Right lung (tissue), 10 donors: ENCODE measurements around the gene PRH1. TPM values are rescaled to one million over a fixed set of nuclear protein-coding genes. Genes with fewer than 3 reads are reported as not detected.
A peak's percentile ranks its signal among the peaks of the same experiment; 100 is the strongest.

Source experiments
- DNase-seq, 2 donors: peaks; one replicate each; pipeline ENCODE4 v3.0.0-alpha.2; 2013
- long read RNA-seq, 8 donors: transcript quantifications; one replicate each; lab custom pipeline, GENCODE V29; 2026
- polyA plus RNA-seq, 5 donors: library from polyadenylated mRNA; unstranded; fragments of 120-200 nt; gene quantifications; one replicate each; pipeline versions ENCODE4 v1.2.1 to v1.2.3, GENCODE V29; 2013; ENCODE audit warnings: inconsistent platforms in 1 of 5, low replicate concordance in 1 of 5; ENCODE audit not compliant: insufficient read length in 5 of 5, insufficient read depth in 1 of 5

The PRH1 gene
- 10 to 100 TPM in 4 of 5 donors, 1 to 10 TPM in 1; 7.2 to 20.8 (median 14.9) TPM for polyA plus RNA-seq
- long read RNA-seq, donor 1, partial matches to known transcripts, result 0 of 2 reads
- long read RNA-seq, donor 1, other reads (novel, unspliced or antisense), result 0 of 2 reads
- long read RNA-seq, donor 2, result 0 reads
- long read RNA-seq, donor 3, partial matches to known transcripts, result 10 of 10 reads
- long read RNA-seq, donor 3, other reads (novel, unspliced or antisense), result 0 of 10 reads
- long read RNA-seq, donor 4, result 0 reads
- long read RNA-seq, donor 5, result 0 reads
- long read RNA-seq, donor 6, result 0 reads
- long read RNA-seq, donor 7, partial matches to known transcripts, result 0 of 1 reads
- long read RNA-seq, donor 7, other reads (novel, unspliced or antisense), result 0 of 1 reads
- long read RNA-seq, donor 8, result 0 reads

DNA sequence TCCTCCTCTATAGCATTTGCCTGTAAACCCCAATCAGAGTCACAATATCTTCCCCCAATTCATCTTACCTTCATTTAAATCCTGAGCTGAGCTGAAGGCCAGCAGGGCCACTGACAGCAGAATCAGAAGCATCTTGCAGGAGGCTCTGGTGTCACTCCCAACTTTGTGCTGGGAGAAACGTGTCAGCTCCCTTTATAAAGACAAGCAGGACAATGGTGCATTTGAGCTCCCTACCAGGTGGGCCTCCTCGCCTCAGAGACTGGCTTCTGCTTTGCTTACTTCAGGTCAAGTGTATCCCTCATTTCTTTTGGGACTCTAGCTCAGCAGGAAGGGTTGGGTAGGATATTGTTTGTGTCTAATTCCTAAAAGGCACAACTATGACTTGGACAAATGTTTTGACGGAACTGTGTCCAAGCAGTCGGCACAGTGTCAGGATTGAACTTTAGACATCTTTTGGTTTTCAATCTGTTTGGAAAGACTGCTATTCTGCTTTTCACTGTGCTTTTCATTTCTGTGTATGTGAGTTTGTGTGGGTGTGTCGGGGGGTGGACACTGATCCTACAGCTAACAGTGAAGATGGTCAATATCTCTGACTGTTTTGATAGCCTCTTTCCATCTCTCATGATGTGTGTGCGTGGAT, at the start of gene PRH1:
Gene PRH1 (minus strand): TSS at position 170 of the 640 bp plus-strand sequence. CDS start 38 bp downstream, at position 132.
- DNase-seq, result no peak

- no peak for DNase-seq
Observed at GRCh38 chr12:10928746-10929286, 44.8 kb upstream of the PRH1 start, which contains the start of gene PRH2. Gene PRH2, plus strand, starts transcription at chr12:10929236. Its CDS starts 38 bp downstream, at chr12:10929274.

DNA sequence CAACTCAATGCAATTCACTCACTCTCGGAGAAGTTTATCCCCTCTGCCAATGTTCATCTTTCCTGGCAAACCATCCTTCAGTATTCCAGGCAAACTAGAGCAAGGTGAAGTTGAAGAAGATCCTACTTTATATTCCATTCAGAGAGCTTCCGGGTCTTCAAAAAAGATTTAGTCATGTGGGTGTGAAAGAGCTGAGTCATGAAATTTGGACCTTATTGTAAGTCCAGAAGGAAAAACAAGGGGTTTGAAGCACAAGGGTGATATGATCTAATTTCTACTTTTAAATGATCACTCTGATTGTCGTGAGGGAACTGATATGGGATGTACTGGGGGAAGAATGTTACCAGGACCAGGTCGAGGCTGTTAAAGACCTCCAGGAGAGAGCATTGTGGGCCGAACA, 42.2 kb upstream of the PRH1 start:
- DNase-seq, result no peak

GRCh38 chr12:10919809-10920208, 35.8 kb upstream of the PRH1 start:
- no peak for DNase-seq

DNA sequence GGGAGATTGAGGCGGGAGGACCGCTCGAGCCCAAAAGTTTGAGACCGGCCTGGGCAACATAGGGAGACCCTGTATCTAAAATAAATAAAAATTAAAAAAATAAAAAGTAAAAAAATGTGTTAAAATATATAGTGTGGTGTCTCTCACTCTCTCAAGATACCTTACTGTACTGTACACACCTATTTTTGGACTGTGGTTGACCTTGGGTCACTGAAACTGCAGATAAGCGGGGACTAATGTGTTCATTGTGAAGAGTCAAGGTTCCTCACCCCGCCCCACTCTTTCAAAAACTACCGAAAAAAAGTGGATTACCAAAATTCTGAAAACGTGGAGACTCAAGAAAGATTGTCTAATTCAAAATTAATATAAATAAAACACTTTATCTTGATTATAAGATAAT, 26.3 kb upstream of the PRH1 start:
- DNase-seq, result no peak

DNA sequence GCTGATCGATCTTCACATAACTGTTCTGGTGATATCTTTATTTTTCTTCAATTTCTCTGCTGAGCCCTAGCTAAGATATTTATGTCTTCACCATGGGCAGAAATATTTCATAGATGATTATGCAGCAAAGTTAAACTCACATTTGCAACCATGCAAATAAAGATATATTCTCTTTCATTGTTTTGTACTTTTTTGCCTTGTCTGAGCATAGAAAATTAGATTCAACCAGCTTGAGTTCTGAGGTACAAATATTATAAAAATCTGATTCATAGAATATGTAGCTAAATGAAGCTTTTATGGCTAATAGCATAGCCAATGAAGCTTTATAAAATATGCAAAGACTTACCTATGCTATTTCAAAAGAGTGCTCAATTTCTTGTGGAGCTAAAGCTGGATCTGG, 25.4 kb upstream of the PRH1 start, which contains the start of gene TAS2R13:
Gene TAS2R13 (minus strand): TSS at position 101 of the 400 bp plus-strand sequence. CDS start 264 bp downstream, outside the sequence.
- DNase-seq, result no peak

- DNase-seq, result no peak
Observed at GRCh38 chr12:10904686-10905085, 20.6 kb upstream of the PRH1 start.

DNA sequence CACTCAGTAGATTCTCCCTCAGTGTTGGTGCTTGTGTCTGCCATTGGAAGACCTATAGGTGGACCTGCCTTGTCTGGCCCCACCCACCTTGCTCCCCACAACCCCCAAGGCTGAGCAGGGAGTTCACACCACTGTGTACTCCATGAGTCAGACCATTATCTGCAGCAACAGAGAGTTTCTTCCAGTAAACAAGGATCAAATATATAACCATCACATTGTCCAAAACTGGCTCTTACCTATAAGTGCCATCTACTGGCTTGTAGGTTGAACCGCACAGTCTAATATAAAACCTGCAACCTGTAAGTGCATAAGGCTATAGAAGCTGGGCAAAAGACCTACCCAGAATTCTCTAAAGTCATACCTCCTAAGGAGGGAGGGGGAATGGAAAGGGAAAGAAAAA, 17.4 kb upstream of the PRH1 start:
- DNase-seq, result no peak

DNA sequence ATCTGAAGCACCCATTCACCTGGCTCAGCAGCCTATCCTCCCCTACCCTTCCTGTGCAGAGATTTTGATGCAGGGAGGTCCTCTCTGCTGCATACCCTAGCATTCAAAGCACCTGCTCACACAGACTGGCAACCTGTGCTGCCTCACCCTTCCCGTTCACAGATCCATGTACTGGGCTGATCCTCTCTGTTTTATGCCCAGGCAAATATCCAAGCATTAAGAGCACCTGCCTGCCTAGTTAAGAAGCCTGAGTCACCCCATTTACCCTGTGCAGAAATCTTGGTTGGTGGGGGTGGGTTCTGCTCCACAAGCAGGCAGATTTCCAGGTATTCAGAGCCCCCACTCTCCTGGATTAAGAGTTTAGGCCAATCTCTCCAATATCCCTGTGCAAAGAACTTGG, 16.9 kb upstream of the PRH1 start:
- no peak for DNase-seq

- DNase-seq, result no peak
Observed at GRCh38 chr12:10900530-10900929, 16.5 kb upstream of the PRH1 start.

DNA sequence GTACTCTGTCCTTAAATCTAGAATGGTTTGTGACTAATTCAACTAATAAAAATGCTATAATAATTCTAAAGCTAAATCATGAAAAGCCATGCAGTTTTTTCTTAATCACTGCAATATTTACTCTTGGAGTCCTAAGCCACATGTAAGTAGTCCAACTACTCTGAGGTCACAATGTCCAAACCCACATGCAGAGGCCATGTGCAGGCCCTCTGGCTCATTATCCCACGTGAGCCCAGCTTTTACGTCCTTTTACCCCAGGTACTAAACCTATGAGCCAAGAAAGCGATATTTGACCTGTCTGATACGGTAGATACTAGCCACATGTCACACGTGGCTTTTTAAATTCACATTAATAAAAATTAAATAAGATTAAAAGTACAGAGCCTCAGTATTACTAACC, 12.8 kb upstream of the PRH1 start:
- DNase-seq, result no peak

DNA sequence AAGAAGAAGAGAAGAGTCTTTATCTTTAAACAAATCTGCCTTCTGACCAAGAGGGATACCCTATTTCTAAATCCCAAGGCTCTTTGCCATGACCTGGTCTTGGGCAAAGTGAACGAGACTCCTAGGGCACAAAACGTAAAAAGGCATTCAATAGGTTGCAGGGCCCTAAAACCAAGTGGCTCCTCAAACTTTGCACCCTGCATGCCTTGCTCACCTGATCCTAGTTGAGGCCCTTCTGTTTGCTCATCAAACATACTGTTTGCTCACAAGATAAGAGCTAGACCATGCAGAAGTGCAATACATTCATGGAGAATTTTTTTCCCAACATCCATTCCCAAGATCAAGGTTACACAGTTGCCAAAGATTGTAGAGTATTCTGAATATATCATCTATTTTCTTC, 7.9 kb upstream of the PRH1 start:
- no peak for DNase-seq

GRCh38 chr12:10889226-10889625, 5.2 kb upstream of the PRH1 start:
- no peak for DNase-seq

DNA sequence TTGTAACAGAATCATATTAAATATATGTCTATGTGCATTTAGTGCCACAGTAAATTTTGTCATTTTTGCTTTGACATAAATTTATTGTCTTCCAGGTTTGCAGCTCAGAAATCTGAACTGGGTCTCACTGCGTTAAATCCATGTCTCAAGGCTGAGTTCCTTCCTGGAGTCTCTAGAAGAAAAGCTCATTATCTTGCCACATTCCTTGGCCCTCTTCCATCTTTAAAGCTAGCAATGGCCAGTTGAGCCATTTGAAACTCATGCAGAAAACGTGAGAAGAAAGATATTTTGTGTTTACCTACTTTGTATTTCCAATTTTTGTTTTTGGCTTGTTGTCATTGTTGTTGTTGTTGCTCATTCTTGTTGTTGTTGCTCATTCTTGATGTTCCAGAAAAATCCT, 10.7 kb downstream of the PRH1 start:
- DNase-seq, result peak in 1 of 2 donors; percentile 16

DNA sequence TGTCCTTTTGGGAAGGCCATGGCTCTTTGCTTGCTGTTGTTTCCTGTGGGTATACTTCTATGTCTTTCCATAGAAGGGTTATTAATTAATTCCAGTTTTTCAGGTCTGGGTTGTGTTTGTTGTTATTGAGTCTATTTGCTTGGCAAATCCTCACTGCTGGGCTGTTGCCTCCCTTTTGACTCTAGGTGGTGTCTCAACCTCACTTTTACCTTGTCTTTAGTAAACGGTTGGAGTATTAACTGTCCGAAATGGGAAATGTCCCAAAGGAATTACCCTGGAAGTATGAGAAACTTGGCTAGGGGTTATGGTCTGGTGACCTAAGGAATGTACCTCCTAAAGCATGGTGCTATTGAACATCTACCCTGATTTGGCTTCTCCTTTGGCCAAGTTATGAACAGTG, 16.7 kb downstream of the PRH1 start:
- DNase-seq, result no peak

- DNase-seq, result no peak
Observed at GRCh38 chr12:10863512-10864218, 20.4 kb downstream of the PRH1 start.

DNA sequence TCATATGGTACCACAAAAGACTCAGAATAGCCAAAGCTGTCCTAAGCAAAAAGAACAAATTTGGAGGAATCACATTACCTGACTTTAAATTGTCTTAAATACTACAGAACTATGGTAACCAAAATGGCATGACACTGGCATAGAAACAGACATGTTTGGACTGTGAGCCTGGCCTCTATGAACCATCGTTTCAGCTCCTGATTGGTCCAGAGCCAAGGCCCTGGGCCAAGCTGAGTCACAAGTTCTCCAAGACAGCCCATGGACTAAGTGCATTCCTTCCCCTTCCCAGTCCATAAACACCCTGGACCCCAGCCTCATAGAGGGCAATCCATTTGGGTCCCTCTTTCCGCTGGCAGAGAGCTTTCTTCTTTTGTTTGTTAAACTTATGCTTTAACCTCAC, 22.7 kb downstream of the PRH1 start:
- no peak for DNase-seq

DNA sequence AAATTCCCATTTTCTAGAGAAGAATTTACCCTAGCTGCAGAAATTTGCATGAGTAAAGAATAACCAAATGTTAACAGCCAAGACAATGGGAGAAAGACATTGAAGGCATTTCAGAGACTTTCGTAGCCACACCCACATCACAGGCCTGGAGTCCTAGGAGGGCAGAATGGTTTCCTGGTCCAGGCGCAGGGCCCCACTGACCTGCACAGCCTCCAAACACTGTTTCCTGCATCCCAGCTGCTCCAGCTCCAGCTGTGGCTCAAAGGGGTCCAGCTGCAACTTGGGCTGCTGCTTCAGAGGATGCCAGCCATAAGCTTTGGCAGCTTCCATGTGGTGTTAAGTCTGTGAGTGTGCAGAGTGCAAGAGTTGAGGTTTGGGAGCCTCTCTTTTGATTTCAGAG, 28.2 kb downstream of the PRH1 start:
- no peak for DNase-seq

DNA sequence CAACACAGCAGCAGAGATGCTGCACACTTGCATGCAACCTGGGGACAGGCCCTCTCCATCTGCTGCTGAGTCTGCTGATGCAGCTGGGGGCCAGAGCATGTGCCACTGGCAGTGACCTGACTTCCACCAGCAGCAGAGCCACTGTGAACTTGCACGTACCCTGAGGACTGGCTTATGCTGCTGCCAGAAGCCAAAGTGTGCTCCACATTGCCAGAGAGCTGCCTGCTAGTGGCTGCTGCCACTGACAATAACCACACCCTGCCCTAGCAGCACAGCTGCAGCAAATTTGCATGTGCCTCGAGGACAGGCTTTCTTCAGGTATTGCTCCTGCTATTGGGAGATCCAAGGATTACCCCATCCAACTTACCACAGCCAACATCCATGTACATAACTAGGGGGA, 30.3 kb downstream of the PRH1 start:
- DNase-seq, result no peak

- no peak for DNase-seq
Observed at GRCh38 chr12:10851243-10851858, 32.7 kb downstream of the PRH1 start.

- no peak for DNase-seq
Observed at GRCh38 chr12:10849425-10849878, 34.6 kb downstream of the PRH1 start, which contains the start of gene PRR4. Gene PRR4, minus strand, starts transcription at chr12:10849475. Its CDS starts 38 bp downstream, at chr12:10849437.
